Measurements from ENCODE around the gene TMEM184A.
"Not testable (repeated sequence)": the region's sequence is repeated elsewhere in the genome, so short reads cannot be mapped to it uniquely, and the experiment has no call there.

Gene TMEM184A

GRCh38 chr7:1588978-1589377 lies 33.0 kb upstream of the TMEM184A start:
- no peak for DNase-seq

- DNase-seq: no peak
Measured at GRCh38 chr7:1587738-1588137, 31.7 kb upstream of the TMEM184A start.

- DNase-seq: no peak
Measured at GRCh38 chr7:1586827-1587705, 31.1 kb upstream of the TMEM184A start.

GRCh38 chr7:1586126-1586826 lies 30.3 kb upstream of the TMEM184A start:
- no peak for DNase-seq

- no peak for DNase-seq
Measured at GRCh38 chr7:1585142-1585981, 29.4 kb upstream of the TMEM184A start.

- DNase-seq: no peak
Measured at GRCh38 chr7:1584700-1585099, 28.7 kb upstream of the TMEM184A start.

- DNase-seq: not testable (repeated sequence)
Measured at GRCh38 chr7:1583241-1583930, 27.4 kb upstream of the TMEM184A start.

GRCh38 chr7:1580422-1581030 lies 24.5 kb upstream of the TMEM184A start:
- DNase-seq: no peak

GRCh38 chr7:1579481-1580421 lies 23.7 kb upstream of the TMEM184A start:
- peak; percentile 29 to 43 for DNase-seq

- DNase-seq: no peak
Measured at GRCh38 chr7:1578513-1578912, 22.5 kb upstream of the TMEM184A start.

GRCh38 chr7:1576521-1577253 lies 20.7 kb upstream of the TMEM184A start:
- no peak for DNase-seq

GRCh38 chr7:1575809-1576208 lies 19.8 kb upstream of the TMEM184A start:
- no peak for DNase-seq

GRCh38 chr7:1572111-1572822 lies 16.3 kb upstream of the TMEM184A start:
- DNase-seq: no peak

- DNase-seq: peak in 1 of 2 experiments; percentile 76
Measured at GRCh38 chr7:1569833-1570632, 14.0 kb upstream of the TMEM184A start, which contains the start of gene PSMG3. Gene PSMG3 (minus strand): TSS chr7:1570032. CDS start chr7:1569339, 693 bp downstream.

GRCh38 chr7:1569440-1569832 lies 13.4 kb upstream of the TMEM184A start:
- DNase-seq: no peak

GRCh38 chr7:1569016-1569415 lies 13.0 kb upstream of the TMEM184A start:
- DNase-seq: no peak

- peak in 1 of 2 experiments; percentile 19 for DNase-seq
Measured at GRCh38 chr7:1567896-1568510, 12.0 kb upstream of the TMEM184A start.
